ENCODE results near the gene PI3.
A peak's percentile ranks its signal among the peaks of the same experiment; 100 is the strongest.

PI3 gene

DNA sequence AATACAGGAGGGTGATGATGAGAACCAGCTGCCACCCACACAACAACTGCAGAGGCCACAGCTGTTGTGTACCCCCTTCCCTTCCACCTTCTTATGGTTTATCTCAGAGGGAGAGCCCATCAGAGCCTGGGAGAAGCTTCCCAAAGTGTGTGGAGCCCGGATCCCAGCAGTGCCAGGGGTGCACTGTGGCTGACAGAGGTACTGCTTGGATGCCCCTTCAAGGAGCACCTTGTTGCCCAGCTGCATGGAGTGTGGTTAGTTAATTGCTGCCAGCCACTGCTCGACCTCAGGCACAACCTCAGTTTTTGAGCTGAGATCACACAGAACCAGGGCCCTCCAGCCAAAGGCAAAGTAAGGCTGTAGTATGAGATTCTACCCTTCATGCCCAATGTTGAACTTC lies 13.0 kb downstream of the PI3 start:
- H3K4me3 ChIP-seq (ENCODE audit: insufficient read length, low read depth) = no peak overlapping the region
- H3K36me3 ChIP-seq (ENCODE audit: insufficient read depth, insufficient read length, low read length) = no peaks in the 10 kb centered on the region
- no peak overlapping the region for H3K9ac ChIP-seq (ENCODE audit: insufficient read length, low read depth)
- H3K9me3 ChIP-seq (ENCODE audit: insufficient read depth, low read length) = no peaks in the 10 kb centered on the region
- TF ChIP-seq ZNF274 (IDR thresholded peaks at IDR 0.05; ENCODE audit: low read depth, low read length) (no peak), SUZ12 (IDR thresholded peaks at IDR 0.05; ENCODE audit: extremely low read depth, insufficient read depth, insufficient read length) (no peak), YY1 (IDR thresholded peaks at IDR 0.05; ENCODE audit: insufficient read depth, insufficient read length) (no peak)
- DNase-seq (ENCODE audit: low read depth, low spot score) = no peak
- H3K27me3 ChIP-seq (ENCODE audit: insufficient read depth, insufficient read length) = no peaks in the 10 kb centered on the region
- H3K4me1 ChIP-seq (ENCODE audit: insufficient read depth, insufficient read length) = no peaks in the 10 kb centered on the region

DNA sequence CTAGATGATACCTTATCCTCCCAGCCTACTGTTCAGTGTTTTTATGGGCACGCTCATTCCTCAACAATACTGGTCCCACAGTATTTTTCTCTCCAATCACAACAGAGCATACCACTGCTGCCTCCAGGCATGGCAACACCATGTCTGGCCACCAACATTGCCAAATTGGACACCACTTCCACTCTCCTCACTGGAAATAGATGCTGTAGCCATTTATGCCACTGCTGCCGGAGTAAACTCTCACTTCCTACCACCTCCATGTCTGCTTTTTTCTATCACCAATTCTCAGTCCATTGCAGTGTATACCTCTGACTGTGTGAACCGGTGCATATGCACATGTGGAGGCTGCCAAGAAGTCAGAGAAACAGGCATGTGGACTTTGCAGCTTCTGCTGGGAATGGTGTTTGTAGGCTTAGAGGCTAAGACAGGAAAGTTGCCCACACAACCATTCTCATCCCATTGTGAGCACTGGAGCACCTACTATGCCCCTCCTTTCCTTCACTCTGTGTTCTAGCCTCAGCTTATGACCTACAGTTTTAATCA lies 14.4 kb downstream of the PI3 start:
- Histone ChIP-seq H3K9ac (ENCODE audit: insufficient read length, low read depth) (no peak overlapping the region), H3K27me3 (ENCODE audit: insufficient read depth, insufficient read length) (no peaks in the 10 kb centered on the region), H3K9me3 (ENCODE audit: insufficient read depth, low read length) (no peaks in the 10 kb centered on the region), H3K4me3 (ENCODE audit: insufficient read length, low read depth) (no peak overlapping the region), H3K36me3 (ENCODE audit: insufficient read depth, insufficient read length, low read length) (no peaks in the 10 kb centered on the region), H3K4me1 (ENCODE audit: insufficient read depth, insufficient read length) (no peaks in the 10 kb centered on the region)
- no peak for DNase-seq (ENCODE audit: low read depth, low spot score)
- no peak for TF ChIP-seq SUZ12 (IDR thresholded peaks at IDR 0.05; ENCODE audit: extremely low read depth, insufficient read depth, insufficient read length)
- TF ChIP-seq ZNF274 (IDR thresholded peaks at IDR 0.05; ENCODE audit: low read depth, low read length) = no peak
- TF ChIP-seq YY1 (IDR thresholded peaks at IDR 0.05; ENCODE audit: insufficient read depth, insufficient read length) = no peak

DNA sequence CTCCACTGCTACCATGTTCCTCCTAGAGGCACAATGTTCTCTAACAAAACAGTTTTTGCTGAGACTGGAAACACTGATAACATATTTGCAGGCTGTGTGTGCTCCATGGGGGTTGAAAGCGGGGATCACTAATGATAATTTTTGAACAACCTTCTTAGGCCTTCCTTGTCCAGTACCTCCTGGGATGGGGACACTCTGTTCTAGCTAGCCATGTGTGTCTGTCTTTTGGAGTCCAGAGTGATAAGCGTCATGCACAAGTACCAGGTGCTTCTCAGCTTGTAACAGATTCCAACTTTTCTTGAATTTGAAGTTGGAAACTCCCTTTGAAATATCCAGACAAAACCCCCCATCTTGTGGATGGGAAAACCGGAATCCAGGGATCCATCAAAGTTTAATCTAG lies 15.2 kb downstream of the PI3 start:
- no peak overlapping the region for H3K9ac ChIP-seq (ENCODE audit: insufficient read length, low read depth)
- TF ChIP-seq ZNF274 (IDR thresholded peaks at IDR 0.05; ENCODE audit: low read depth, low read length) = no peak
- DNase-seq (ENCODE audit: low read depth, low spot score) = no peak
- H3K4me3 ChIP-seq (ENCODE audit: insufficient read length, low read depth) = no peak overlapping the region
- H3K4me1 ChIP-seq (ENCODE audit: insufficient read depth, insufficient read length) = no peaks in the 10 kb centered on the region
- H3K27me3 ChIP-seq (ENCODE audit: insufficient read depth, insufficient read length) = no peaks in the 10 kb centered on the region
- no peaks in the 10 kb centered on the region for H3K36me3 ChIP-seq (ENCODE audit: insufficient read depth, insufficient read length, low read length)
- H3K9me3 ChIP-seq (ENCODE audit: insufficient read depth, low read length) = no peaks in the 10 kb centered on the region

DNA sequence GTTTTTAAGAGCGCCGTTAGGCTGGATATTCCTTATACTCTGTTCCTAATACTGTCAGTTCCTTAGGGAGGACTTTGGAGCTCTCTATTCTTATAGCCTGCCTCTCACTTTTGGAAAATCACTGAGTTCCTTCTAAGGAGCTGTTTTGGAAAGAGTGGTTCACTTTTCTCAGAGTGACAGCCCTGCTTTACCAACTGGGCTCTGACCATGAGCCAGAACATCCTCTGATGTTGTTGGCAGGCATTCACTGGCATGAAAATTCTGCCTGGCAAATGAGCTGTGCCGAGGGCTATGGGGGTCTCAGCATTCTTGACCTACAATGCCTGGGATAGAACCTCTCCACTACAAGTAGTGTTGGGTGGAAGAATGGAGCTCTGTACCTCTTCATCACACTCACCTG lies 17.2 kb downstream of the PI3 start:
- Histone ChIP-seq H3K9me3 (ENCODE audit: insufficient read depth, low read length) (no peaks in the 10 kb centered on the region), H3K27me3 (ENCODE audit: insufficient read depth, insufficient read length) (no peaks in the 10 kb centered on the region), H3K4me1 (ENCODE audit: insufficient read depth, insufficient read length) (no peaks in the 10 kb centered on the region), H3K9ac (ENCODE audit: insufficient read length, low read depth) (no peak overlapping the region), H3K36me3 (ENCODE audit: insufficient read depth, insufficient read length, low read length) (no peaks in the 10 kb centered on the region), H3K4me3 (ENCODE audit: insufficient read length, low read depth) (no peak overlapping the region)
- no peak for DNase-seq (ENCODE audit: low read depth, low spot score)
- TF ChIP-seq YY1 (IDR thresholded peaks at IDR 0.05; ENCODE audit: insufficient read depth, insufficient read length) (no peak), ZNF274 (IDR thresholded peaks at IDR 0.05; ENCODE audit: low read depth, low read length) (no peak), SUZ12 (IDR thresholded peaks at IDR 0.05; ENCODE audit: extremely low read depth, insufficient read depth, insufficient read length) (no peak)

DNA sequence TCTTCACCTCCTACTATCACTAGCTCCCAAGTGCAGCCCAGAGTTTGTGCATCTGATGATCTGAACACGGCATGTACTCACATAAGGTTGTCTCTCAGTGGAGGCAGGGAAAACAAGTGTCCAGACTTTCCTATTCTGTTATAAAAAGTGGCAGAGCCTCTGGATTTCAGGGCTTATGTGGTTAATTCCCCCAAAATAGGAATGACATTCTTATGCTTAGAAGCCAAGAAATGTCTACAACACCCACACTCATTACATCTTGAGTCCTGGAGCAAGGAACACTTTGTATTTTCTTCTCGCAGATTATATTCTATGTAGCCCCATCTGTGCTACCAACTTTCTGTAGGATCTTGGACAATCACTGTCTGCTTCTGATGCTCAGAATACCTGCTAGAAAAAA lies 18.6 kb downstream of the PI3 start:
- Histone ChIP-seq H3K27me3 (ENCODE audit: insufficient read depth, insufficient read length) (no peaks in the 10 kb centered on the region), H3K9me3 (ENCODE audit: insufficient read depth, low read length) (no peaks in the 10 kb centered on the region), H3K4me1 (ENCODE audit: insufficient read depth, insufficient read length) (no peaks in the 10 kb centered on the region), H3K4me3 (ENCODE audit: insufficient read length, low read depth) (no peak overlapping the region), H3K36me3 (ENCODE audit: insufficient read depth, insufficient read length, low read length) (no peaks in the 10 kb centered on the region), H3K9ac (ENCODE audit: insufficient read length, low read depth) (no peak overlapping the region)
- TF ChIP-seq SUZ12 (IDR thresholded peaks at IDR 0.05; ENCODE audit: extremely low read depth, insufficient read depth, insufficient read length) (no peak), ZNF274 (IDR thresholded peaks at IDR 0.05; ENCODE audit: low read depth, low read length) (no peak), YY1 (IDR thresholded peaks at IDR 0.05; ENCODE audit: insufficient read depth, insufficient read length) (no peak)
- DNase-seq (ENCODE audit: low read depth, low spot score) = no peak

DNA sequence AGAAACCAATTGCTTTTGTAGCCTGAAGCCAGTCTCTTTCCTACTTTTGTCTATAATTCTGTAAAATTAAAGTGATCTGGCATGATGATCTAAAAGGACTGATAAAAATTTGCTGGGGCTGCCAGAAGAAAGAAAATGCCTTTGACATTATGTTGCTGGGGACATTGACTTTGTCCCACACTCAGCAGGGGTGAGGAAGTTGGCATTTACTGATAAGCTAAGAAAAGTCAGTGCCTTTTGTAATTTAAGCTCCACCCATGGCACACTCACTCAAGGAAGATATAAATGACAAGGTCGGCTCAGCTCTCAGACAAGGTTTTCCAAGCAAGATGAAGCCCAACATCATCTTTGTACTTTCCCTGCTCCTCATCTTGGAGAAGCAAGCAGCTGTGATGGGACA lies 32.0 kb downstream of the PI3 start, which contains the start of gene SEMG1:
Gene SEMG1 (plus strand): TSS at position 309 of the 400 bp plus-strand sequence. CDS start 21 bp downstream, at position 330.
- Histone ChIP-seq H3K36me3 (ENCODE audit: insufficient read depth, insufficient read length, low read length) (no peaks in the 10 kb centered on the region), H3K4me1 (ENCODE audit: insufficient read depth, insufficient read length) (no peaks in the 10 kb centered on the region), H3K9me3 (ENCODE audit: insufficient read depth, low read length) (peaks cover 3% of the 10 kb centered on the region; the same call in 1 of the 2 replicates), H3K4me3 (ENCODE audit: insufficient read length, low read depth) (no peak within 1 kb of the TSS), H3K9ac (ENCODE audit: insufficient read length, low read depth) (no peak within 1 kb of the TSS), H3K27me3 (ENCODE audit: insufficient read depth, insufficient read length) (no peaks in the 10 kb centered on the region)
- TF ChIP-seq YY1 (IDR thresholded peaks at IDR 0.05; ENCODE audit: insufficient read depth, insufficient read length) = no peak
- TF ChIP-seq ZNF274 (IDR thresholded peaks at IDR 0.05; ENCODE audit: low read depth, low read length) = no peak
- TF ChIP-seq SUZ12 (IDR thresholded peaks at IDR 0.05; ENCODE audit: extremely low read depth, insufficient read depth, insufficient read length) = no peak
- peak; percentile 30 for DNase-seq (ENCODE audit: low read depth, low spot score)

DNA sequence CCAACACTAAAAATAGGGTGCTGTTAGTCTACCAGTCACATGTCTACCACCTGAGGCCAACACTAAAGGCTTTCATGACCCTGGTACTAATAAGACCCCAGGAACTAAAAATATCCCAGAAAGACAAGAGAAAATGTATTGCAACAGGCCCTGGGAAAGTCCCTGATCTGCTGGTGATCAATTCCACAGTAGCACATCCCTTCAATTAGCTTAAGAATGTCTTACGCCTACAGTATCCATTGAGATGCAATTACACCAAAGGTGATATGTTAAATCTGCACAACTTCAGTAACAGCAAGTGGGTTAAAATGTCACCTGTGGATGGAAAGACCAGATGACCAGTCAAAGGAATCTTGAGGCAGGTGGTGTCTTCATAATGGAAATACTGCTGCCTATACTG lies 35.2 kb downstream of the PI3 start:
- Histone ChIP-seq H3K9me3 (ENCODE audit: insufficient read depth, low read length) (peaks cover 3% of the 10 kb centered on the region; the same call in 1 of the 2 replicates), H3K4me1 (ENCODE audit: insufficient read depth, insufficient read length) (no peaks in the 10 kb centered on the region), H3K9ac (ENCODE audit: insufficient read length, low read depth) (no peak overlapping the region), H3K27me3 (ENCODE audit: insufficient read depth, insufficient read length) (no peaks in the 10 kb centered on the region), H3K4me3 (ENCODE audit: insufficient read length, low read depth) (no peak overlapping the region), H3K36me3 (ENCODE audit: insufficient read depth, insufficient read length, low read length) (no peaks in the 10 kb centered on the region)
- TF ChIP-seq ZNF274 (IDR thresholded peaks at IDR 0.05; ENCODE audit: low read depth, low read length) (no peak), SUZ12 (IDR thresholded peaks at IDR 0.05; ENCODE audit: extremely low read depth, insufficient read depth, insufficient read length) (no peak), YY1 (IDR thresholded peaks at IDR 0.05; ENCODE audit: insufficient read depth, insufficient read length) (no peak)
- DNase-seq (ENCODE audit: low read depth, low spot score) = peak; percentile 28

All from NT2/D1 (cell line).